ENCODE results near the gene TAC4.
A peak's percentile ranks its signal among the peaks of the same experiment; 100 is the strongest.

The TAC4 gene

DNA sequence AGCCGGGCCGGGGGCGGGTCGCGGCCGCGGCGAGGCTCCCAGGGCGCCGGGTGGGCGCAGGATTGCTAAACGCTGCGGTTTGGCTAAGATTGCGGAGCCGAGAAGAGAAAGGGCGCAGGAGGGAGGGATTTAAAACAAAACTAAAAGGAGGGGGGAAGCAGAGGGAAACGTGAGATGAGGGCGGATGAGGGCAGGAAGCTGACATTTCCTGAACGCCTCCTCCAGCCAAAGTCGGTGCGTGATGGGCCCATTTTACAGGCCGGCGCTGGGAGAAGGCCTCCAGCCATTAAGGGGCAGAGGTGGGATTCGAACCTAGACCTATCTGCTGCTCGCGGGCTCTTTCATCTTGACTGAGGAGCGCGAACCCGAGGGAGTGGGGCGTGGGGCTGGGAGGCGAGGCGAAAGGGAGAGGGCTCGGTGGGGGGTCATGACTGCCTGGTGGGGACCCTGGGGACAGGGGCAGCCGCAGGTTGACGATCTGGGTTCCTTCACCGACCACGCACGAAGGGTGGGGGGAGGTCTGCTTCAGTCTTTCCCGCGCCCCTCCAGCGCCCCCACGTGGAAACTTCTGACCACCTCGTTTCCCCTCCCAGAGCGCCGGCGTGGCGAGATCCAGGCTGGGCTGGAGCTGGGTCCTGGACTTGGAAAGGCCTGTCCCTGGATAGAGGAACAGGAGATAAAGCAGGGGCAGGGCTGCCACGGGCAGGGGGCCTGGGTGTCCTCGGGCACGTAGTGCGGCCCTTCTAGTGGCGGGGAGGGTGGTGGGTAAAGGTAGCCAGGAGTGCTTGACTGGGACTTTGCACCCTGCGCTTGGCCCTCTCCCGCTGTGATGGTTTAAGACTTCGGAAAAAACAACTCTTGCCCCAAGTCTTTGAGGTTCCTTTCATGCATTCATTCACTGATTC, 3.8 kb upstream of the TAC4 start:
- peak; percentile 70 for DNase-seq (ENCODE audit: low read depth)
- H3K4me3 ChIP-seq (ENCODE audit: low read length), result peak overlapping the region; percentile 69
- TF ChIP-seq, protein P1, sequence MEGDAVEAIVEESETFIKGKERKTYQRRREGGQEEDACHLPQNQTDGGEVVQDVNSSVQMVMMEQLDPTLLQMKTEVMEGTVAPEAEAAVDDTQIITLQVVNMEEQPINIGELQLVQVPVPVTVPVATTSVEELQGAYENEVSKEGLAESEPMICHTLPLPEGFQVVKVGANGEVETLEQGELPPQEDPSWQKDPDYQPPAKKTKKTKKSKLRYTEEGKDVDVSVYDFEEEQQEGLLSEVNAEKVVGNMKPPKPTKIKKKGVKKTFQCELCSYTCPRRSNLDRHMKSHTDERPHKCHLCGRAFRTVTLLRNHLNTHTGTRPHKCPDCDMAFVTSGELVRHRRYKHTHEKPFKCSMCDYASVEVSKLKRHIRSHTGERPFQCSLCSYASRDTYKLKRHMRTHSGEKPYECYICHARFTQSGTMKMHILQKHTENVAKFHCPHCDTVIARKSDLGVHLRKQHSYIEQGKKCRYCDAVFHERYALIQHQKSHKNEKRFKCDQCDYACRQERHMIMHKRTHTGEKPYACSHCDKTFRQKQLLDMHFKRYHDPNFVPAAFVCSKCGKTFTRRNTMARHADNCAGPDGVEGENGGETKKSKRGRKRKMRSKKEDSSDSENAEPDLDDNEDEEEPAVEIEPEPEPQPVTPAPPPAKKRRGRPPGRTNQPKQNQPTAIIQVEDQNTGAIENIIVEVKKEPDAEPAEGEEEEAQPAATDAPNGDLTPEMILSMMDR (conservative IDR thresholded peaks at IDR 0.05; ENCODE audit: low read length), result peak; percentile 69

DNA sequence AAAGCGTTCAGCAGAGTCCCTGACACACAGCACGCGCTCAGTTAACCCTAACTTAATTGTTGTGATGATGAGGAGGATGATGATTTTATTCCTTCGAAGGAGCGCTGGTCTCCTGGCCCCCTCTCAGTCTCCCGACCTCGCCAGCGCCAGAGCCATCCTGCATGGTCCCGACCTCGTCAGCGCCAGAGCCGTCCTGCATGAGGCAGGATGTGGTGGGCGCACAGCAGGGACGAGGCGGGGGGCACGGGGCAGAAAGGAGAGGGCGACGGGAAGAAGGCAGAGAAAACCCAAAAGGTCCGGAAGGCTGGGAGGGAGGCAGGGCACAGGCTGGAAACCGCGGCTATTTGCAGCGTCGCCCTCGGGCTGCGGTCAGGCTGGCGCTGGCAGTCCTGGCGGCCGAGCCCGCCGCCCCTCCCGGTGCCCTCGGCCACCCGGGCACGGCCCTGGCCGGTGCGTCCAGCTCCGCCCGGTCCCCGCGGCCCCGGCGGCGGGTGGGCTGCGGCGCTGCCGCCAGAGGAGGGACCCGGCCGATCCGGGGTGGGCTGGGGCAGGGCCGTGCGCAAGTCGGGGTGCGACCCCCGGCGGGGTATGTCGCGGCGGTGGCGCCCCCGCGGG, 3.0 kb upstream of the TAC4 start:
- peak overlapping the region; percentile 69 for H3K4me3 ChIP-seq (ENCODE audit: low read length)
- DNase-seq (ENCODE audit: low read depth), result peak; percentile 20
- TF ChIP-seq, protein P1 (conservative IDR thresholded peaks at IDR 0.05; ENCODE audit: low read length), result no peak

DNA sequence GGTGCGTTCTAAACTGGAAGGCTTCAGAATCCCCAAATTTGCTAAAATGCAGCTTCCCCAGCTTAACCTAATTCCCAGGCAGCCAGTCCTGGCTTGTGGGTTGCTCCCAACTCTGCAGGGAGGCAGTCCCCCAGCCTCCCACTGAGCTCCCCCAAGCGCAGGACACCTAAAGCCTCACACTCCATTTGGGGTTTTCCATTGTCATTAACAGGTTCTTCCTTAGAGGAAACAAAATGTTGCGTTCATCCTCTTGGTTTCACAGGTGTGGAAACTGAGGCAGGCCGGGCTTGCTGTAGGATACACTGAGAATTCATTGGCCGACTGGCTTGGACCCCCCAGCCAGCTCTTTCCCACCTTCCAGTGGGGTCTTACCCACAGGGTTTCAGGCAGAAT, 2.3 kb upstream of the TAC4 start:
- DNase-seq (ENCODE audit: low read depth), result no peak
- no peak overlapping the region for H3K4me3 ChIP-seq (ENCODE audit: low read length)
- TF ChIP-seq, protein P1 (conservative IDR thresholded peaks at IDR 0.05; ENCODE audit: low read length), result no peak

DNA sequence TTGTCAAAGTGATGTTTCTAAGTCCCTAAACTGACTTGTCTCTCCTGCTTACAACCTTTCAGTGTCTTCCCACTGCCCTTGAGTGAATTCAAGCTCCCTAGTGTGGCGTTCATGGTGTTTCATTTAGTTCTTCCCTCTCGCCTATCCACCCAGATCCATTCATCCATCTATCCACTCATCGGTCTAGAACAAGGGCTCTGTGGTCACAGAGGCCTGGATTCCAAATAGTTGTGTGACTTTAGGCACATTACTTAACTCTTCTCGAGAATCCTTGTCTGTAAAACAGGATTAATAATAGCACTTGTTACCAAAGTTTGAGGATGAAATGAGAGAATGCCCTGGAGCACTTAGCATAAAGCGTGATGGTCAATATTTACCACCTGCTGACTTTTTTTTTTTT, 870 bp upstream of the TAC4 start:
- H3K4me3 ChIP-seq (ENCODE audit: low read length), result no peak overlapping the region
- TF ChIP-seq, protein P1 (conservative IDR thresholded peaks at IDR 0.05; ENCODE audit: low read length), result no peak
- no peak for DNase-seq (ENCODE audit: low read depth)

DNA sequence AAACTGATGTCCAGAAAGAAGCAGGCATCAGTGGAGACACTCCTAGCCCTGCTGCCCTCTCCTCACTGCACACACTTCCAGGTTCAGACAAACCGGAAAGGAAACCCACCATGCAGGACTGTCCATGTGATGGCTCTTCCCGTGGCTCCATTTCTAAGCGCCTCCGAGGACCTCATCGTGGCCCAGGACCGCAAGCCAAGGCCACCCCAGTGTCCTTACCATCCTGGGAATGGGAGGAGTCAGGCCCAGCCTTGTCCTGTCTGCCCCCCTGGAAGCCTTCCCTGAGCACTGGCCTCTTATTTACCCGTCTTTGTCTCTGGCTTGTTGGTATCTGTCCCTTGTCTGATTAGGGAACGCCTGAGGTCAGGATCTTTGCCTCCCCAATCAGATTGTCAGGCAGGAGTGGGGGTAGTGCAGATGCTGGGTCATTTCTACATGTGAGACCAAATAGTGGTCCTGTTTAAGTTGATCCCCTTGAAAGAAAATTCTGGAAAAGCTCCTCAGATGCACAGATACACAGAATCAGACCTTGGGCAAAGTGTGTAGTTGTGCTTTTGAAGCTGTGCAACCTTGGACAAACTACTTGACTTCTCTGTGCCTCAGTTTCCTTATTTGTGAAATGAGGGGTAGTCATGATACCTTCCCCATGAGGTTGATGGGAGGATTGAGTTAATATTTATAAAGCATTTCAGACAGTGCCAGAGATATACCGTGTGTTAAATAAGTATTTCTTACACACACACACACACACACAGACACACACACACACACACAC, 744 bp downstream of the TAC4 start:
- TF ChIP-seq, protein P1 (conservative IDR thresholded peaks at IDR 0.05; ENCODE audit: low read length), result no peak
- DNase-seq (ENCODE audit: low read depth), result no peak
- no peak overlapping the region for H3K4me3 ChIP-seq (ENCODE audit: low read length)

DNA sequence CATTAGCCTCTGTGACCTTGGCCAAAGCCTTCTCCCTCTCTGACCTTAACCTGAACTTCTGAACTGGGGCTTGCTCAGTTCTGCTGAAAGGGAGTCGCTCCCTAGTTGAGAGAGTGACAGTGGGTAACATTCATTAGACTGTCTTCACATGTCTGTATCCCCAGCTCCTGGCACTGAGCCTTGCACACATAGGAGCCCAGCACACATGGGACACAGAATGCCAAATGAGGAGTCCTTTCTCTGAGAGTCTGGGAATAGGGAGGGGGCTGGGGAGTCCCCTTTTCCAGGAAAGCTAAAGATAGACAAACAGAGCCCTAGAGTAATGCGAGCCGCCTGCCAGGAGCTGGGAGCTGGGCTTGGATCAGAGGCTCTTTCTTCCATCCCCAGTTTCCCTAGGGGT, 2.5 kb downstream of the TAC4 start:
- DNase-seq (ENCODE audit: low read depth), result no peak
- H3K4me3 ChIP-seq (ENCODE audit: low read length), result no peak overlapping the region
- TF ChIP-seq, protein P1 (conservative IDR thresholded peaks at IDR 0.05; ENCODE audit: low read length), result no peak

Measured in AG10803 (cell line).